ENCODE results near the gene PRPH.
"Not testable (repeated sequence)": the region's sequence is repeated elsewhere in the genome, so short reads cannot be mapped to it uniquely, and the experiment has no call there.

Gene PRPH

DNA sequence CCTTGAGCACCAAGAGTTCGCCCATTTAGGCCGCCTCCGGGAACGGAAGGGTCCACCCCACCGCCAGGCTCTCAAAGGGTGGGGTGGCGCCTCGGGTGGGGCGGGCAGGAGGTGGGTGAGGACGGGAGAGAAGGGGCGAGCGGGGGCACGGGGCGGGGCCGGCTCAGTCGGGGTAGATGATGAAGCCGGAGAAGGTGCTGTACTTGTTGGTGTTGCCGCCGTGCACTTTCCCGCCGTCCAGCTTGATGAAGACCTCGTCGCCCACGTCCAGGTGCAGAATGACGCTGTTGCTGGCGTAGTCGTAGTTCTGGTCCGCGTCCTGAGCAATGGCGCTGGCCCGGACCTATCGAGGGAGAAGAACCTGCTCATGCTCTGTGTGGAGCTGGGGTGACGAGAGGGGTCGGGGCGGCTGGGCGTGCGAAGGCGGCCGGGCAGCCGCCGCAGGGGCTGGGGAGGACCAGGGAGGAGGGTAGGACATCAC, 38.0 kb downstream of the PRPH start:
- DNase-seq (ENCODE audit: low spot score) = no peak

DNA sequence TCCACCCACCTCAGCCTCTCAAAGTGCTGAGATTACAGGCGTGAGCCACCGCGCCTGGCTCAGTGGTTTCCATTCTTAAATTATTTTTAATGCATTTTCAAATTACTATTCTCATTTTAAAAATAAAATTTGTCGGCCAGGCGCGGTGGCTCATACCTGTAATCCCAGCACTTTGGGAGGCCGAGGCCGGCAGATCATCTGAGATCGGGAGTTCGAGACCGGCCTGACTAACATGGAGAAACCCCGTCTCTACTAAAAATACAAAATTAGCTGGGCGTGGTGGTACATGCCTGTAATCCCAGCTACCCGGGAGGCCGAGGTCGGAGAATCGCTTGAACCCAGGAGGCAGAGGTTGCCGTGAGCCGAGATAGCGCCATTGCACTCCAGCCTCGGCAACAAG, 38.8 kb downstream of the PRPH start:
- not testable (repeated sequence) for DNase-seq (ENCODE audit: low spot score)

DNA sequence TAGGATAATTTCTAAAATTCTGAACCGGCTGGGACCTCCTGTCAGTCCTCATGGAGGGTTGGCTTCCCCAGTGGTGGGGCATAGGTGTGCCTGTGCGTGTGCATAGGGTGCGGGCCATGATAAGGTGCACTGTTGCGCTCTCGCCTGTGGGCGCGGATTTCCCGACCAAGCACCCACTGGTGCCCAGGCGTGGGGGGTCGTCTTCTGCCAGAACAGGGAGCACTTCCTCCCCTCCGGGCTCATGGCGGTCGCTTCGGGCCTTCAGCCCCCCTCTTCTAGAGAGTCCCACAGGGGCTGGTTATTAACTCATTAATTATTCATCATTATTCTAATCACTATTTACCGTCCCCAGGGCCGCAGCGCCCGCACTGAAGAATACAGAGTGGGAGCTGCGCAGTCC, 39.3 kb downstream of the PRPH start:
- DNase-seq (ENCODE audit: low spot score) = no peak

GRCh38 chr12:49334681-49335080, 39.7 kb downstream of the PRPH start:
- DNase-seq (ENCODE audit: low spot score) = no peak

GRCh38 chr12:49335118-49335954, 40.4 kb downstream of the PRPH start:
- no peak for DNase-seq (ENCODE audit: low spot score)

- no peak for DNase-seq (ENCODE audit: low spot score)
Observed at GRCh38 chr12:49335955-49336644, 41.2 kb downstream of the PRPH start.

DNA sequence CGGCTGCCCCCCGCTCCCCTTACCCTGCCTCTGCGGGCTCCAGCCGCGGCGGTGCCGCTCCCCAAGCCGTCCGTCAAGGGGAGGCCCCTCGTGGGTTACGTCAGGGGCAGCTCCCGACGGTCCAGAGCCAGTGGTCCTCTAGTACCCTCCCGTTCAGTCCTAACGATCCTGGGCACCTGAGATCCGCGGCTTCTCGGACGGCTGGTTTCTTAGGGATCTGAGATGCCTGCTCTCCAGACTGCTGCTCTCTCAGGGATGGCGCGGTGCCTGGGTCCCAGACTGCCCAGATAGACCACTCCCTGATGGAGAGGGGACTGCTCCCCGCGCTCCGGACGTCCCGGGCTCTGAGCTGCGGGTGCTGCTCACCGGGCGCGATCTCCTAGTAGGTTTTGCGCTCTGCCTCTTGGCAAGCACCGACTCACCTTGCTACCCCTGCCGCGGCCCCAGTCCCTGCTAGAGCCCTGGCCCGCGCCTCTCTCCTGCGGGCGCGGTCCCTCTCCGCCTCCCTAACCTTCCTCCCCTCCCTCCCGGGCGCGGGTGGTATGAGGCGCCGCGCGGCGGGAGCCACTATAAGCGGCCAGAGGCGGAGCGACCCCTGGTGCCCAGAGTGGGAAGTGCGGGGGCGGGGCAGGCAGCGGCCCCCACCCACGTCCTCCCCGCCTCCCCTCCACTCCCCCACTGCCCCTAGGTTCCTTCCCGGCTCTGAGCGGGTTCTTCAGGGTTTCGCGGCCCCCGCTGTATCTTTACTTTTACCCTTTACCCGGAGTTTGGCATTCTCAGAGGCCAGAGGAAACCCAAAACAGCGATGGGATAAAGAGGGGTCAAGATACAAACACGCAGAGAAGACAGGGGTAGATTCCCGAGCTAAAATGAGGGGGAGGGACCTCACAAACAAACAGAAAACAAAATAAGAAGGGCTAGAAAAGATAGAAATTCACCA, 42.0 kb downstream of the PRPH start, which contains the start of gene C1QL4:
Gene C1QL4 (minus strand): TSS at position 544 of the 940 bp plus-strand sequence. CDS start 711 bp downstream, outside the sequence.
- peak; percentile 86 for DNase-seq (ENCODE audit: low spot score)

- DNase-seq (ENCODE audit: low spot score) = no peak
Observed at GRCh38 chr12:49338830-49339463, 44.0 kb downstream of the PRPH start.

GRCh38 chr12:49339464-49339861, 44.5 kb downstream of the PRPH start:
- DNase-seq (ENCODE audit: low spot score) = no peak

DNA sequence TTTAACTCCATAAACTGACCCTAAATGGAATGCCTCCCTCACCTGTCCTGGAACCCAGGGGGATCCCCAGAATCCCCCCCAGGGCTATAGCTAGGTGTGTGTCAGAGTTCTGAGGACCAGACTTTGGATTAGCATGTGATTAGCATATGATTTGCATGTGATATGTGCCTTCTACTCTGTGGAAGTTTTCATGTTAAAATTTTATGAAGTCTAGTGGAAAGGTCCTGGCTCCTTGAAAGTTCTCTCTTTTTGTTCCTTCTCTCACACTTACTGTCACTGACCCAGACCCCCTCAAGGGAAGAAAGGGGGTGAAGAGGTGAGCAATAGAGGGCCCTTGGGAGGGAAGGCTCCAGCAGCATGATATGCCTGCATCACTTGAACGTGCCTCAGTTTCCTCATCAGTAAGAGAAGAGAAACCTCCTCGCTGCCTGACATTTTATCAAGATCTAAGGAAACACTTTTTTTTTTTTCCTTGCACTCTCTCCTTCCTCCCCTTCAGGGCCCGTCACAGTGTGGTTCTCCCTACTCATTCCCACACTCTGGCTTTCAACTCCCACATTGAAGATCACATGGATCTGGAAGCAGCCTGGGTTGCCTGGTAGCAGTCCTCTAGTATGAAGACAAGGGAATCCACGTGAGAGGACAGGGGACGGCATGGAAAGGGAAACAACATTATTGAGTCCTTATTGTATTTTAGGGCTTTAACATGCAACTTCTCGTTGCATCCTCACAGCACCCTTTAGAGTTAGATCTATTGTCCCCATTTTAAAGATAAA, 45.3 kb downstream of the PRPH start:
- no peak for DNase-seq (ENCODE audit: low spot score)

DNA sequence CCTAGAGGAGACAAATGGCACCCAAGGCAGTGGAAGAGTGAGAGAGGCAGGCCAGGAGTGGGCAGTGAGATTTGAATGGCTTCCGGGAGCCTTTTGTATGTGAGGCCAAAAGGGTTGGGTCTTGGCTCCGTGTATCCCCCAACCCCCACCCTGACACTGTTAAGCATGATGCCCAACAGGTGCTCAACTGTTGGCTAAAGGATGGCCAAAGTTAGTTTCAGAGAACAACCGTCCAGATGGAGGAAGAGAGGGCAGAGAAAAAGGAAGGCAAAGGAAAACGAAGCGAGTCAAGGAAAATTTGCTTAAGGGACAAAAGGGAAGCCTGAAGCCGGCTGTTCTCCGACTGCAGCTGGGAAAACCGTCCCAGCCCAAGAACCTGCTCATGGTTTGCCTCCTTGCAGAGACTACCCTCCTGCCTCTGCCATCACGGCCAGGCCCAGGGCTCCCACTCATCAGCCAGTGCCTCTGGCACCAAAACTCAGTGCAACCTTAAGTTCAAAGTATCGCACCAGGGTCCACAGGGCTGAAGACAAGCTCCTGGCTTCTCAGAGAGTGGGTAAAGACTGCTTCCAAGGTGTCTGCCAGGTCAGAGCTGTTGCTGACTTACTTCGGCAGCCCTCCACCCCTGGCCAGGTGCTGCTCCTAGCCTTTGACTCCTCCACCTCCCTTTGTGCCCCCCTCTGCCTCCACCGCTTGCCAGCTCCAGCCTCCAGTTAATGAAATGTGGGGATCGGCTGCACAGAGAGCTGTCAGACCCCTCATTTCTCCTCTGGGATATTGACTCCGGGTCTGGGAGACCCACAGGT, 46.2 kb downstream of the PRPH start:
- no peak for DNase-seq (ENCODE audit: low spot score)

GRCh38 chr12:49341777-49342065, 46.8 kb downstream of the PRPH start:
- no peak for DNase-seq (ENCODE audit: low spot score)

- DNase-seq (ENCODE audit: low spot score) = peak; percentile 79
Observed at GRCh38 chr12:49342066-49342913, 47.3 kb downstream of the PRPH start.

DNA sequence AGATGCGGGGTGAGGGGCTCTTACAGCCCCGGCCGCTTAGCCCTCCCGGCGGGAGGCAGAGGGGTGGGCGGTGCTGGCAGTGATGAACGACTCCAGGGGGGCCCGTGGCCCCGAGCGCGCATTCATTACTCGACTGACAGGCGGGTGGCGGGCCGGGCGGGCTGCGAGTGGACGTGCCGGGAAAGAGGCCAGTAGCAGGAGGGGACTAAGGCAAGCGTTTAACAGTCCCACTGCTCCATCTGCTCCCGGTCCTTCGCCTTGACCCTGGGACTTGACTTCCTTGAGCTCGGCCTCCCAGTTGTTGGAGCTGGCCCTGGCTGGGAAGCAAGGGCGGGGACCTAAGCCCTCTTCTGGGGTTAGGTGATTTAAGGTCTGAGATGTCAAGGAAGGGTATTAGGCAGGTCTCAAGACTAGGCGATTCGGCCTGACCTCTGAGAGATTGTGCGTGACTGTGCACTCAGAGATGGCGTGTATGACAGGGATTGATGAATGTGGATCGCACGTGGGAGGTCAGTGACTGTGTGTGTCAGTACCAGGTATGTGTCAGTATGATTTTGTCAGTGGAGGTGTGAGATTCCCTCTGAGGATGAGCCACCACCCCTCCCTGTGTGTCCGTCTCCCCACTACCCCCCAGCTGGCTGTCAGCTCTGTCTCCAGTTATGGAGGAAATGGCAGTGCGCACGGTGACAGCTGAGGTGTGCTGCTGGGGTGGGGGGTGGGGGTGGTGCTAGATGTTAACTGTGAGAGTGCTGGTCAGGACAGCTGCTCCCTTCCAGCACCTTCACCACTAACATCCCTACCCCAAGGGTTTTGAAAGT, 48.2 kb downstream of the PRPH start:
- no peak for DNase-seq (ENCODE audit: low spot score)

DNA sequence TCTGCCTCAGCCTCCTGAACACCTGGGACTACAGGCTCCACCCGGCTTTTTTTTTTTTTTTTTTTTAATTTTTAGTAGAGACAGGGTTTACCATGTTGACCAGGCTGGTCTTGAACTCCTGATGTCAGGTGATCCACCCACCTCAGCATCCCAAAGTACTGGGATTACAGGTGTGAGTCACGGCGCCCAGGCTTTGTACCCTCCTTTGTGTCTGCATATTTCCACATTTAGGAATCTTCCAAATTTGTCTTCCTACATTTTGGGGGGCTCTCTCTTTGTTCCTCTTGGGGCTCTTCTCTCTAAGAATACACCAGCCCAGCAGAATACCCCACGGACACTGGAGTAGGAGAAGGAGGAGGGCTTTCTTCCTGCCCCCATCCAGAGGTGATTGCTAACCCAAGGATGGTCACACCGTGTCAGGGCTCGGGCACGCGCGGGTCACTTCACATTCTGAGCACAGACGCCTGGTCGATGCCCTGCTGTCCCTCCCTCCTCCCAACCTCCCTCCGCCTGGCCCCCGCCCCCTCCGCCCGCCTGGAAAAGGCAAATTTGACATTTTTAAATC, 49.6 kb downstream of the PRPH start:
- DNase-seq (ENCODE audit: low spot score) = no peak

DNA sequence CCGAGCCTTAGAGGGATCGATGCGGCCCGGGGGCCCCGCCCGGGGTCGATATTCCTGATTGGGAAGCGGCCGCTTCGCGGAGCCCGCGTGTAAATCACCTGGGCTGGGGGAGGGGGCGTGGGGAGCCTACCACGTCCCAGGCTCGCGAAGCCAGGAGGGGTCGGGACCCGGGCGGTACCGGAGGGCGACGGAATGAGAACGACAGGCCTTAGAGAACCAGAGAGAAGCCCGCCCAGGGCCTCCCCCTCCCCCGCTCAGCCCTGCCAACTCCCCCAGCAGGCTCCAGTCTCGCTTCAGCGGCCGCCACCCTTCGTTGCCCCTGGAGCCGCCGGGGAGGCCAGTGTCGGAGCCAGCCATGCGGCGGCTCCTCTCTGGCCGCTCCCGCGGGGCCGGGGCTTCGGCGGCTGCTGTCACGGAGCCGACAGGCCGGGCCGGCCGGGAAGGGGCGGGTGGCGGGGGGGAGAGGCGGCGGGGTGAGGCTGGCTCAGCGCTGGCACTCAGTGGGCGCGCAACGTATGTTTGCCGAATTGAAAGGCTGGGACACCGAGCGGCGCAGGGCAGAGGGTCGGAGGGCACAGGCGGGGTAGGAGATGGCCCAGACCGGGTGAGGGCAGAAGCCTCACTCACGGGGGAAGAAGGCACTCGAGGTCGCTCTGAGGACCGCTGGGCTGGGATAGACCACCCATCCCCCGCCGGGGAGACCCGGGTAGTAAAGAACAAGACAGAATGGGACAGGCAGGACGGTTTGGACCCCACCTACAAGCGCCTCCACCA, 50.3 kb downstream of the PRPH start:
- DNase-seq (ENCODE audit: low spot score) = no peak

Data from LoVo (cell line).